Activated T-helper 1 cell treated with anti-CD3 and anti-CD28 coated beads, Interleukin-12 subunit alpha, Interleukin-12 subunit beta, Interleukin-2, Interleukin-4 antibody, amounts not matched to agents 30 ng/mL and 10 ng/mL and 1 ng/mL, durations not matched to agents 14 hours and 24 hours and 36 hours (primary cell): ENCODE measurements around the gene FOXM1. TPM values are rescaled to one million over a fixed set of nuclear protein-coding genes. Genes with fewer than 3 reads are reported as not detected.

Experiments
- DNase-seq: peaks from one replicate; pipeline ENCODE4 v3.0.0; 2021; ENCODE audit warnings: low spot score
- H3K27ac Mint-ChIP-seq: one replicate; pipeline ENCODE4 v1.8.0; 2021; ENCODE audit warnings: mild to moderate bottlenecking, mixed read lengths
- H3K27me3 Mint-ChIP-seq: one replicate; pipeline ENCODE4 v1.8.0; 2022; ENCODE audit warnings: mild to moderate bottlenecking, moderate library complexity, mixed read lengths; ENCODE audit not compliant: insufficient read depth
- H3K36me3 Mint-ChIP-seq: one replicate; pipeline ENCODE4 v1.8.0; 2021; ENCODE audit warnings: low read depth, mixed read lengths
- H3K4me1 Mint-ChIP-seq: one replicate; pipeline ENCODE4 v1.8.0; 2021; ENCODE audit warnings: low read depth, mixed read lengths
- H3K4me3 Mint-ChIP-seq: one replicate; pipeline ENCODE4 v1.8.0; 2021; ENCODE audit warnings: mild to moderate bottlenecking, moderate library complexity, mixed read lengths
- H3K9me3 Mint-ChIP-seq: one replicate; pipeline ENCODE4 v1.8.0; 2021; ENCODE audit warnings: mixed read lengths
- intact Hi-C: fragments of 100-400 bp; cut with micrococcal nuclease; formaldehyde crosslinking; loops from one replicate; pipeline ENCODE4 v1.15.1; 2024
- total RNA-seq: library from RNA; stranded (reverse); gene quantifications from 2 replicates; pipeline ENCODE4 v1.2.3, GENCODE V29; 2022

Gene FOXM1
- total RNA-seq, 1 donor from 2014 or later: 72.6 TPM

- H3K4me3 Mint-ChIP-seq: no peak overlapping the region
- intact Hi-C loops: no loop called here
- no peak overlapping the region for H3K27ac Mint-ChIP-seq
- no peaks in the 10 kb centered on the region for H3K27me3 Mint-ChIP-seq
- H3K9me3 Mint-ChIP-seq: no peaks in the 10 kb centered on the region
- no peak for DNase-seq
- no peaks in the 10 kb centered on the region for H3K4me1 Mint-ChIP-seq
- no peaks in the 10 kb centered on the region for H3K36me3 Mint-ChIP-seq
Measured at GRCh38 chr12:2851931-2852330, 25.0 kb downstream of the FOXM1 start.

- H3K36me3 Mint-ChIP-seq: no peaks in the 10 kb centered on the region
- intact Hi-C loops: no loop called here
- H3K27ac Mint-ChIP-seq: no peak overlapping the region
- no peaks in the 10 kb centered on the region for H3K27me3 Mint-ChIP-seq
- no peak overlapping the region for H3K4me3 Mint-ChIP-seq
- H3K4me1 Mint-ChIP-seq: no peaks in the 10 kb centered on the region
- no peak for DNase-seq
- H3K9me3 Mint-ChIP-seq: no peaks in the 10 kb centered on the region
Measured at GRCh38 chr12:2845280-2845679, 31.7 kb downstream of the FOXM1 start.

GRCh38 chr12:2844786-2845185, 32.2 kb downstream of the FOXM1 start:
- no peaks in the 10 kb centered on the region for H3K4me1 Mint-ChIP-seq
- H3K27me3 Mint-ChIP-seq: no peaks in the 10 kb centered on the region
- no peaks in the 10 kb centered on the region for H3K36me3 Mint-ChIP-seq
- intact Hi-C loops: no loop called here
- no peak overlapping the region for H3K4me3 Mint-ChIP-seq
- H3K9me3 Mint-ChIP-seq: no peaks in the 10 kb centered on the region
- no peak for DNase-seq
- H3K27ac Mint-ChIP-seq: no peak overlapping the region

GRCh38 chr12:2842948-2843347, 34.0 kb downstream of the FOXM1 start:
- intact Hi-C loops: no loop called here
- no peaks in the 10 kb centered on the region for H3K4me1 Mint-ChIP-seq
- no peaks in the 10 kb centered on the region for H3K36me3 Mint-ChIP-seq
- no peak overlapping the region for H3K4me3 Mint-ChIP-seq
- no peak overlapping the region for H3K27ac Mint-ChIP-seq
- H3K27me3 Mint-ChIP-seq: no peaks in the 10 kb centered on the region
- DNase-seq: no peak
- no peaks in the 10 kb centered on the region for H3K9me3 Mint-ChIP-seq

- no peak for DNase-seq
- Mint-ChIP-seq H3K36me3 (peaks cover 3% of the 10 kb centered on the region), H3K27ac (no peak overlapping the region), H3K4me3 (no peak overlapping the region), H3K9me3 (no peaks in the 10 kb centered on the region), H3K4me1 (no peaks in the 10 kb centered on the region), H3K27me3 (no peaks in the 10 kb centered on the region)
- intact Hi-C loops: no loop called here
Measured at GRCh38 chr12:2841056-2841650, 35.8 kb downstream of the FOXM1 start.

GRCh38 chr12:2836574-2836973, 40.4 kb downstream of the FOXM1 start:
- DNase-seq: no peak
- Mint-ChIP-seq H3K9me3 (no peaks in the 10 kb centered on the region), H3K36me3 (peaks cover 9% of the 10 kb centered on the region), H3K27me3 (peaks cover 2% of the 10 kb centered on the region), H3K4me3 (no peak overlapping the region), H3K4me1 (no peaks in the 10 kb centered on the region), H3K27ac (no peak overlapping the region)
- intact Hi-C loops: no loop called here

GRCh38 chr12:2835691-2836403, 41.1 kb downstream of the FOXM1 start:
- peaks cover 10% of the 10 kb centered on the region for H3K36me3 Mint-ChIP-seq
- no peak overlapping the region for H3K27ac Mint-ChIP-seq

GRCh38 chr12:2834581-2835491, 42.1 kb downstream of the FOXM1 start, which contains the start of gene NRIP2:
Gene NRIP2 (minus strand): TSS chr12:2835035. CDS start chr12:2834983, 52 bp downstream.
- no peaks in the 10 kb centered on the region for H3K9me3 Mint-ChIP-seq
- no peaks in the 10 kb centered on the region for H3K4me1 Mint-ChIP-seq
- peaks cover 13% of the 10 kb centered on the region for H3K36me3 Mint-ChIP-seq
- H3K4me3 Mint-ChIP-seq: no peak within 1 kb of the TSS
- H3K27me3 Mint-ChIP-seq: peaks cover 2% of the 10 kb centered on the region
- no peak within 1 kb of the TSS for H3K27ac Mint-ChIP-seq
- intact Hi-C loops: no loop called here
- DNase-seq: no peak

More at GRCh38 chr12:2835691-2836403, 41.1 kb downstream of the FOXM1 start:
- no peaks in the 10 kb centered on the region for H3K4me1 Mint-ChIP-seq
- no peak for DNase-seq
- H3K27me3 Mint-ChIP-seq: peaks cover 2% of the 10 kb centered on the region
- H3K4me3 Mint-ChIP-seq: no peak overlapping the region
- H3K9me3 Mint-ChIP-seq: no peaks in the 10 kb centered on the region
- intact Hi-C loops: no loop called here

GRCh38 chr12:2833810-2834209, 43.2 kb downstream of the FOXM1 start:
- DNase-seq: no peak
- no peaks in the 10 kb centered on the region for H3K4me1 Mint-ChIP-seq
- no peak overlapping the region for H3K27ac Mint-ChIP-seq
- intact Hi-C loops: no loop called here
- no peak overlapping the region for H3K4me3 Mint-ChIP-seq
- peaks cover 13% of the 10 kb centered on the region for H3K36me3 Mint-ChIP-seq
- peaks cover 2% of the 10 kb centered on the region for H3K27me3 Mint-ChIP-seq
- H3K9me3 Mint-ChIP-seq: no peaks in the 10 kb centered on the region

- no peaks in the 10 kb centered on the region for H3K9me3 Mint-ChIP-seq
- H3K27me3 Mint-ChIP-seq: peaks cover 2% of the 10 kb centered on the region
- H3K27ac Mint-ChIP-seq: no peak overlapping the region
- intact Hi-C loops: no loop called here
- peaks cover 13% of the 10 kb centered on the region for H3K36me3 Mint-ChIP-seq
- no peaks in the 10 kb centered on the region for H3K4me1 Mint-ChIP-seq
- no peak overlapping the region for H3K4me3 Mint-ChIP-seq
- no peak for DNase-seq
Measured at GRCh38 chr12:2833327-2833726, 43.6 kb downstream of the FOXM1 start.

GRCh38 chr12:2832550-2833127, 44.3 kb downstream of the FOXM1 start:
- peaks cover 17% of the 10 kb centered on the region for H3K36me3 Mint-ChIP-seq
- no peak overlapping the region for H3K27ac Mint-ChIP-seq
- no peaks in the 10 kb centered on the region for H3K4me1 Mint-ChIP-seq
- H3K4me3 Mint-ChIP-seq: no peak overlapping the region
- intact Hi-C loops: no loop called here
- DNase-seq: no peak
- peaks cover 2% of the 10 kb centered on the region for H3K27me3 Mint-ChIP-seq
- no peaks in the 10 kb centered on the region for H3K9me3 Mint-ChIP-seq

GRCh38 chr12:2829275-2829674, 47.7 kb downstream of the FOXM1 start:
- H3K9me3 Mint-ChIP-seq: no peaks in the 10 kb centered on the region
- H3K4me1 Mint-ChIP-seq: no peaks in the 10 kb centered on the region
- no peak overlapping the region for H3K27ac Mint-ChIP-seq

More at GRCh38 chr12:2829275-2829674, 47.7 kb downstream of the FOXM1 start:
- Mint-ChIP-seq H3K4me3 (no peak overlapping the region), H3K36me3 (peaks cover 30% of the 10 kb centered on the region), H3K27me3 (peaks cover under 1% of the 10 kb centered on the region)
- intact Hi-C loops: no loop called here
- no peak for DNase-seq
